Activated naive CD4-positive, alpha-beta T cell treated with anti-CD3 and anti-CD28 coated beads, Interleukin-2, amount 50 U/mL, for 16 hours (primary cell): ENCODE data around the gene CERCAM.

Source experiments
- DNase-seq: peaks from one replicate; pipeline ENCODE4 v3.0.0-alpha.2; 2020

The CERCAM gene, protein sequence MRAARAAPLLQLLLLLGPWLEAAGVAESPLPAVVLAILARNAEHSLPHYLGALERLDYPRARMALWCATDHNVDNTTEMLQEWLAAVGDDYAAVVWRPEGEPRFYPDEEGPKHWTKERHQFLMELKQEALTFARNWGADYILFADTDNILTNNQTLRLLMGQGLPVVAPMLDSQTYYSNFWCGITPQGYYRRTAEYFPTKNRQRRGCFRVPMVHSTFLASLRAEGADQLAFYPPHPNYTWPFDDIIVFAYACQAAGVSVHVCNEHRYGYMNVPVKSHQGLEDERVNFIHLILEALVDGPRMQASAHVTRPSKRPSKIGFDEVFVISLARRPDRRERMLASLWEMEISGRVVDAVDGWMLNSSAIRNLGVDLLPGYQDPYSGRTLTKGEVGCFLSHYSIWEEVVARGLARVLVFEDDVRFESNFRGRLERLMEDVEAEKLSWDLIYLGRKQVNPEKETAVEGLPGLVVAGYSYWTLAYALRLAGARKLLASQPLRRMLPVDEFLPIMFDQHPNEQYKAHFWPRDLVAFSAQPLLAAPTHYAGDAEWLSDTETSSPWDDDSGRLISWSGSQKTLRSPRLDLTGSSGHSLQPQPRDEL

DNA sequence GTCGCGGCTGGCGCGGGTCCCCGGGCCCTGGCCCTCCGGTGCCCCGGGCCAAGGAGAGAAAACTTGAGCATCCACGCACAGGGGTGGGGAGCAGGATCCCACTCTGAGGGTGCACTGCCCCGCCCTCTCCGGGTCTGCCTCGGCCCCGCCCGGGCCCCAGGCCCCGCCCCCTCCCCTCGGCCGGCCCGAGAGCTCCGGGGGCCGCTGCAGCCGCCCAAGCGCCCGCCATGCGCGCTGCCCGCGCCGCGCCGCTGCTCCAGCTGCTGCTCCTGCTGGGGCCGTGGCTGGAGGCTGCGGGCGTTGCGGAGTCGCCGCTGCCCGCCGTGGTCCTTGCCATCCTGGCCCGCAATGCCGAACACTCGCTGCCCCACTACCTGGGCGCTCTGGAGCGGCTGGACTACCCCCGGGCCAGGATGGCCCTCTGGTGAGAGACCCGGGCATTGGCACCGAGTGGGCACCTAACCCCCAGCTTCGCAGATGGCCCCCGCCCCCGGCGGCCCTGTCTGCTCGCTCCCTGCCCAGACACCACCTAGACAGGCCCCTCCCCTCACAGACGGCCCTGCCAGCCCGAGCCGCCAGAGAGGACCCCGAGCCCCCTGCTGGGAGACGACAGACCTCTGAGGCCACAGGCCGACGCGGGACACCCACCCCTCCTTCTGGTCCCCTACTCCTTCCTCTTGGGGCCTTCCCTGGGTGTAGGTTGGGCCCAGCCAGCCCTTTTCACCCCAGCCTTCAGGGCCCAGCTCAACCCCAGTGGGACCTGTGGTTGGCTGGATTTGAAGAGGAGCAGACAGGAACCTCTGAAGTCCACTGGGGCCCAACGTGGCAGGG is at the start of gene CERCAM:
CERCAM (plus strand) TSS at position 207 of the 831 bp plus-strand sequence; CDS start at position 228, 21 bp downstream.
- DNase-seq: peak; percentile 42

DNA sequence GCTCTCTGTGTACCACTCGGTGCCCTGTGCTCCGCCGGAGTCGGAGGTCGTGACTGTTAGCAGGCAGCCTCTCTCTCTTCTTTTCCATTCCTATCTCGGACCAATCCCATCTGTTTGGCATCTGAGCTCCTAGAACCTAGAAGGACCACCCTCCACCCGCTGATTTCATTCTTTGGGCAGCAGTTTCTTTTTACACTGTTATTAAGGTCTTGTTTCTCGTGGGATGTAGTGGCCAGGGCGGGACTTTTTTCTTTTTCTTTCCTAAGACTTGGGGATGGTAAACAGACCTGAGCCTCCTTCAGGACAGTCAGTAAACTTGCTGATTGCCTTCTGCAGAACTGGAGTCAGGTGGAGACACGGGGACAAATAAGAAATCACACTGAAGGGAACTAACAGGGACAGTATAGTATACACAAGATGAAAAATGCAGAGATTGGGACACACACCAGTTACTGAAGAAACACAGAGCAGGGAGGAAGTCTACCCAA is 49.0 kb upstream of the CERCAM start:
- DNase-seq: no peak

DNA sequence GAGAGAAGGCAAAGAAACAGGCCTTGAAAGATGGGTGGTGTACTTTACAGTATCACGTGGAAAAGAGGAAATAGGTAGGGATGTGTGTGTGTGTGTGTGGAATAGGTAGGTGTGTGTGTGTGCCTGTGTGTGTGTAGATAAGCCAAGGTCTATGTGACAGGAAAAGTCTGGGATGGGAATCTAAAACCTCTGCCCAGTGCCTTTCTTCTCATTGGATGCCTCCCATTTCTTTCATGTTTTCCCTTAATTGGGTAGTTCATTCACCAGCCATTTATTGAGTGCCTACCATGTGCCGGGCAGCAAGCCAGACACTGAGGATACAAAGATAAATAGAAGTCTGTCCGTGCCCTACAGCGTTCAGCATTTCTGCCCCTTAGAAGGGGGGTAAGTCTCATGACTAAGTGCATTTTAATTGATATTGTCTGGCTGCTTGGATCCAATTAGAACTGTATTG is 48.4 kb upstream of the CERCAM start:
- DNase-seq: no peak

DNA sequence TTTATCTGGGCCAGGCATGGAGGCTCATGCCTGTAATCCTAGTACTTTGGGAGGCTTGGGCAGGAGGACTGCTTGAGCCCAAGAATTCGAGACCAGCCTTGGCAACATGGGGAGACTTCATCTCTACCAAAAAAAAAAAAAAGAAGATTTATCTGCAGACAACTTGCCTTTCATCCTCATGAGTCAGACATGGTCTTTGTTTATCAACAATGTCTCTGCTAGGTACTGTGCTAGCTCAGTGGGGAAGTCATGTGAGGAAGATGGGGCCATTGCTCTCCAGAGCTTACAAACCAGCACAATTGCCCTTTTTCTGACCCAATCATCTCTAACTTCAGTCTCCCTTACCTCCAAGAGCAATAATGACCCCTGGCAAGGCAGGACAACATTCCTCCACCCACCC is 47.9 kb upstream of the CERCAM start:
- no peak for DNase-seq

DNA sequence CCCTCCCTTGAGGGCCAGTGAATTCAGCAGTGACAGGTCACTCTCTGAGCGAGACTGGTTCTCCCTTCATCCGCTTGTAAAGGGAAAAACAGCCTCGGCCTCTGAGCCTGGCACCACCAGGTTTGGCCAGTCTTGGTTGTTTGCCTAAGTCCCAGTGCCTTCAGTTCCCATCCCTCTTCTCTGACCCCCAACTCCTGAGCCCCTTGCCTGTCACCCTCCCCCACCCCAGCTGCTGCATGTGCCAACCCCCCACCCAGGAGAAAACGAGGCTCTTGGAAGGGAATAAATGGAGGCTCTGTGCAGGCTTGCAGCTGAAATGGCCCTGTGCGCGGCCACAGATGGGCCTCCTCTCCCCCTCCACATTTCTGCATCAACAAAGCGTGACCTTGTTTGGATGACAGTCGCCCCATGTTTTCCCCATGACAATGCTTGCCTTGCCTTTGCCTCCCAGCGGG is 46.4 kb upstream of the CERCAM start:
- no peak for DNase-seq

DNA sequence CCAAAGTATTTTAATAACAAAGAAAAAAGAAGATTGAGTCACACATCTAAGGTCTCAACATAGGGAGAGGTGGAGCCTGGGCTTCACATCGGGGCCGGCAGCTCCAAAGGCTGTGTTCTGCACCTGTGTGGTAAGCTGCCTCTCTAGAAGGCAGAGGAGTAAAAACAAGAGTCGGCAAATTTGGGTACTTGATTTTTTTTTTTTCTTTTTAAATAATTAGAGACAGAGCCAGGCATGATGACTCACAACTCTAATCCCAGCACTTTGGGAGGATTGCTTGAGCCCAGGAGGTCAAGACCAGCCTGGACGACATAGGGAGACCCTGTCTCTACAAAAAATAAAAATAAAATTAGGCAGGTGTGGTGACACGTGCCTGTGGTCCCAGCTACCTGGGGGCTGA is 44.8 kb upstream of the CERCAM start:
- DNase-seq: no peak

DNA sequence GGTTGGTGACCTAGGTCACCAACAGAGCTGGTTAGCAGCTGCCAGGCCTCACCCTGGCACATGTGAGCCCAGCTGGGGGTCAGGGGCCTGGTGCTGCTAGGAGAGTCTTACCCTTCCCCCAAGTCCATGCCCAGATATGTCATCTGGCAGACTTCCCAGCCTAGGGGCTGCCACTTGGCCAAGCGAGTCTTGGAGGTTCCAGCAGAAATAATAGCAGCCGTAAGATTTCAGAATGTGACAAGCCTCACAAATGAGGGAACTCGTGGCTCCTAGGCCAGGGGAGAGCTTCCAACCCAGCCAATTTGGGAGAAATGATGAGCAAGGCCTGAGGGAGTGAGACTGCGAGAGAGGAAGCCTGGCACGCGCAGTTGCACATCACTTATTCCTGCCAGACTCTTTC is 38.4 kb upstream of the CERCAM start:
- DNase-seq: no peak

DNA sequence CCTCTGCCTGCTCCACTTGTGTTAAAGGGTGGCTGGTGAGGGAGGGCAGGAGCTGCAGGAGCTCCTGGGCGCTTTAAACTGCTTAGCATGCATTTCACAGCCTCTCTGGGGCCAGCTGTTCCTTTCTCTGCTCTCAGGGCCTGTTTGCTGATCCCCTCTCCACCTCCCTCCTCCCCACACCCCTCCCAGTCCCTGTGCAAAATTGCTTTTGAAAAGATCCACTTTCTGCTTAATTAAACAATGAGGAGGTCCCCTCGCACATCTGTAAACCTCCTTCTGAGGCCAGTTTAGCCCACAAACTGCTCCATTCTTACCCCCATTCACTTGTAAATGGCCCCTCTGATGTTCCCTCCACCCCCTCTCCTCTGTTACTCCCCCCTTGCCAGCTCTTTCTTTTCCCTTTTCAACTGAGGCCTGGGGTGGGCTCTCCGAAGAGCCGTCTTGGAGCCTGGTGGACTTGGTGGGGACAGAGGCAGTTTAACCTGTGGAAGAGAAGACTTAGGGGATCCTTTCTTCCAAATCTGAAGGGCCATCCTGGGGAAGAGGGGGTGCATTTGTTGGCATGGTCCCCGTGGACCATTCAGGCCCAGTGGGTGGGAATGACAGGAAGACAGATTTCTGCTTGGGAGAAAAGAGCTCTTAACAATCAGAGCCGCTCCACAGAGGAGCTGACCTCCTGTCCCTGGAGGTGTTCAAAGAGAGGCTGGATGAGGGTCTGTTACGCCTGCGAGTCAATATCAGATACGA is 37.5 kb upstream of the CERCAM start:
- DNase-seq: no peak

DNA sequence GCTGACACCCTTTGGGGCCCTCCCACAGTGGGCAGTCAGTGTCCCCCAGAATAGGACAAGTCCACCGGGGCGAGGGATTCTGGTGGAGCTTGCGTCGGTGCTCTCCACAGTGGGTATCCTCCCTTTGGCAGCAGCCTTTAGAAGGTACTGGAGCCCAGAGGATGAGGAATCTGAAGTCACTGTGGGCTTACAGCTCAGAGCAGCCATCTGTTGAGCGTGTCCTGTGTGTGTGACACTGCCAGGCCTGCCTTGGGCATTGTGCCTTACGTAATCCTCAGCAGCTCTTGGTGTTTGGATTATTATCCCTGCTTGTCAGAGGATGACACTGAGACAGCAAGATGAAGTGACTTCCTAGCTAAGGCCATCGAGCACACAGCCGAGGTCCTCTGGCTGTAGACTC is 36.9 kb upstream of the CERCAM start:
- DNase-seq: no peak

DNA sequence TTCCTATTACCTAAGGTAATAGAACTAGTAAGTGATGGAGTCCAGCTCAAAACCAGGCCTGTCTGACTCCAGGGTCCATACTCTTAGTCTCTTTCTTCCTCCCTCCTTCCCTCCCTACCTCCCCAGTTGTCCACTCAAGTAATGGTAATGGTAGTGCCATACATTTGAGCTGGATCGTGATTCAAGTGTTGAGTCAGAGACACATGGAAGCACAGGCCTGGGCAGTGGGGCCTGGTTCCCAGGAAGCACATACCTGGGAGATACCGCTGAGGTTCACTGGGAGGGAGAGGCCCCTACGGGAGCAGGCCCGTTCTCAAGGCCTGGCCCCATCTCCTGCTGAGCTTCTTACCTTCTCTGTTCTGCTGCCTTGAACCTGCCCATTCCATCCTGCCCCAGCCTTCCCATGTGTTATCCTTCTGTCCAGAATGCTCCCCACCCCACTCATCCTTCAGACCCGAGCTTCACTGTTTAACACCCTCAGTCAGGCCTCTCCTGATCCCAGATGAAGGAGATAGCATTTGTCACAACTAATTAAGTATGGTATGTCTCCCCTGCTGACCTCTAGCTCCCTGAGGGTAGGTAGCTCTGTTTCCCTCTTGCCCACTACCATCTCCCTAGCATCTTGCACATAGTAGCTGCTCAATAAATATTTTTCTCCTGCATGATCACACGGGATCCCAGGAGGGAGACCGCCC is 35.7 kb upstream of the CERCAM start:
- no peak for DNase-seq

DNA sequence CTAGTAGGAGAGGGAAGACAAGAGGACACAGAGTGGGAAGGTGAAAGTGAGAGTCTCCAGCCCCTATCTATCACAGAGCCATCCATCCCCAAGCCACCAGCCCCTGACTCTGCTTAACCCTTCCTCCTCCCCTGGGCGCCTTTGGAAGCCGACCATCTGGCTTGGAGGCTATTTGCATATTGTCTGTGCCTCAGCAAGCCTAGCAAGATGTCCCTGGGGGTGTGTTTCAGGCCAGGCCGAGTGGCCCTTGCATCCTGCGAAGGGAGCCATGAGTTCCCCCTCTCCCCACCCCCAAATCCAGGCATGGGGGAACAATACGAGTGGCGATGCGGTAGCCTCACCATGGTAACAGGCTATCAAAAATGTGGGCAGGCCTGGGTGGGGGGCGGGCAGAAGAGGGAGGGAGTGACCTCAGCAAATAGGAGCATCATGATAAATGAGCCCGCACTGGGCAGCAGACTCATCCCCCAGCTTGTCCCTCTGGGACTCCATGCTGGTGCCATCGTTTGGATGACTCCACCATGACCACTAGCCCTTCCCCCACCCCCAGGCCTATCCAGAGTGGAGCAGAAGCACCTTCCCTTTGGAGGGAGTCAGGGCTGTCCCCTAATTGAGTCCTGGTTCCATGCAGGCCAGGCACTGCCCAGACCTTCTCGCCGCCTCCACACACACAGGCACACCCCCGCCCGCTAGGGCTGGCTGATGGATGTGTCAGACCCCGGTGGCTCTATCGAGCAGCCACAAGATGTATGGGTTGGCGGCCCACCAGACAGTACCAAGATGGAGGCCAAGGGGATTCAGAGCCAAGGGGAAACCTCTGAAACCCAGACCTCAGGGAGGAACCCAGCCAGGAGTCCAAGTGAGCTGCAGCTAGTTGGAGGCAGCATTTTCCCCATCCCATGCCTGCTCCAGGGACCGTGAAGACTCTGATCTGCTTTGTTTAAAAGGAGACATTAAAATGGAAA is 34.9 kb upstream of the CERCAM start:
- DNase-seq: no peak

DNA sequence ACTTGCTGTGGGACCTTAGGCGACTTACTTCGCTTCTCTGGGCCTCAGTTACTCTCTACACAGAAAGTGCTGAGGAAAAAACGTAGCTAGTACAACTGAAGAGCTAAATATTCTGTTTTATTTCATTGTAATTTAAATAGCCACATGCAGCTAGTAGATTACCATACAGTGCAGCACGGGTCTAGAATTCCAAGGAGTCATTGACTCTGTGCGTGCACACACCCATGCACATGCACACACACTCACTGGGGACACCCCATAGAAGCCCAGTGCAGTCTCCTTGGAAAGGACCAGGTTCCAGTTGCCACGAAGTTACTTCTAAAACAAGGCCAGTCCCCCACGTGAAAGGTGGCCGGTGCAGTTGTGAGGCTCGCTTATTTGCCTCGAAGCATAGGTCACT is 32.5 kb upstream of the CERCAM start:
- no peak for DNase-seq

DNA sequence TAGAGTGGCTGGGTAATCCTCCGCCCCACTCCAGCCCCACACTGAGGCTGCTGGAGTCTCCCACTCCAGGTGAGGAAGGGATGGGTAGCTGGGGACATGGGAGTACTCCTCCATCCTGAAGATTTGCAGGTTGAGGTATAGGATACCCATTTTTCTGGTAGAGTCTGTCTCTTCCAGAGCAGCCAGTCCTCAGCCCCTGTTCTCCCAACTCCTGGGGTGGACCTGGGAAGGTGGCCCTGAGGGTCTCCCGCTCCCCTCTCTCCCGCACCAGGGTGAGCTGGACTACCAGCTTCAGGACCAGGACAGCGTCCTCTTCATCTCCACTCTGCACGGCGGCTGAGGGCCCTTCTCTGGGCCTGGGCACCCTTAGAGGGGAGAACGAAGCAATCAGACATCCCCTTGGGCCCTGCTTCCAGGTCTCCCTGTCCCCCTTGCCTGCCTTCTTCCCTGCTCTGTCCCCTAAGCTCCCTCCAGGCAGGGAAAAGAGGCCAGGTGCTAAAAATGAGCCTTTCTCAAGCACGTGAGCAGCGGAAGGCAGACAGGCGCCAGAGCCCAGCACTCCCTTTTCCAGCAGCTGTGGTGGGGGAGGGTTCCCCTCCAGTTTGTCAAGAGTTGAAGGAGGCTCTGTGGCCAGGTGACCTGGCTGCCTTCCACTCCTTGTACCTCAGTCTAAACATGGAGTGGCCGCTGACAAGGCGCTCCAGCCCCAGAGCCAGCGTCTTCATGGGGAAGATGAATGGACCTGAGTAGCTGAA is 31.1 kb upstream of the CERCAM start:
- DNase-seq: no peak

DNA sequence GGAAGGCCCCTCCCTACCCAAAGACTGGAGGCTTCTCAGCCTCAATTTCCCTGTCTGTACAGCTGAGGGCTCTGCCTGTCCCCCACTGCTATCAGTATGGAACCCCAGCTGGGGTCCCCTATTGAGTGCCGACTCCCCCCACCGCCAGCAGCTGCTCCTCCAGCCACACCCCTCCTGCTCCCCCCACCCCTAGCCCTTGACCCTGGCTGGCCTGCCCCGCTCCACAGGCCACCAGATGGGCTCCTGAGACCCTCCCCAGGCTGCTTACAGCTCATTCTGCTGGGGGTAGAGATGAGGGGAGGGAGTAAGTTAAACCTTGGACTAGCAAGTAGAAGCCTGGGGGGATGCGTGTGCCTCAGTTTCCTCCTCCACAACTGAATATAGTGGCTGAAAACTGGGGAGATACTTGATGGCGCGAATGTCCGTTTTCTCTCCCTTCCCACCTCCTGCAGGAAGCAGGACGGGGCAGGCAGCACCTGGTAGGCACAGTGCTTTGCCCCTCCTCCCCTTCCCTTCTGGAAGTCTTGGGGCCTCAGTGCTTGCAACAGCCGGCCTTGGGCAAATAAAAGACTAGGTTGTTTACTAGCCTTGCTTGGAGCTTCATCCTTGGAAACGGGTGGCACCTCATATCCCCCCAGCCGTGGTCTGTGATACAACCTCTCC is 30.4 kb upstream of the CERCAM start:
- DNase-seq: no peak

DNA sequence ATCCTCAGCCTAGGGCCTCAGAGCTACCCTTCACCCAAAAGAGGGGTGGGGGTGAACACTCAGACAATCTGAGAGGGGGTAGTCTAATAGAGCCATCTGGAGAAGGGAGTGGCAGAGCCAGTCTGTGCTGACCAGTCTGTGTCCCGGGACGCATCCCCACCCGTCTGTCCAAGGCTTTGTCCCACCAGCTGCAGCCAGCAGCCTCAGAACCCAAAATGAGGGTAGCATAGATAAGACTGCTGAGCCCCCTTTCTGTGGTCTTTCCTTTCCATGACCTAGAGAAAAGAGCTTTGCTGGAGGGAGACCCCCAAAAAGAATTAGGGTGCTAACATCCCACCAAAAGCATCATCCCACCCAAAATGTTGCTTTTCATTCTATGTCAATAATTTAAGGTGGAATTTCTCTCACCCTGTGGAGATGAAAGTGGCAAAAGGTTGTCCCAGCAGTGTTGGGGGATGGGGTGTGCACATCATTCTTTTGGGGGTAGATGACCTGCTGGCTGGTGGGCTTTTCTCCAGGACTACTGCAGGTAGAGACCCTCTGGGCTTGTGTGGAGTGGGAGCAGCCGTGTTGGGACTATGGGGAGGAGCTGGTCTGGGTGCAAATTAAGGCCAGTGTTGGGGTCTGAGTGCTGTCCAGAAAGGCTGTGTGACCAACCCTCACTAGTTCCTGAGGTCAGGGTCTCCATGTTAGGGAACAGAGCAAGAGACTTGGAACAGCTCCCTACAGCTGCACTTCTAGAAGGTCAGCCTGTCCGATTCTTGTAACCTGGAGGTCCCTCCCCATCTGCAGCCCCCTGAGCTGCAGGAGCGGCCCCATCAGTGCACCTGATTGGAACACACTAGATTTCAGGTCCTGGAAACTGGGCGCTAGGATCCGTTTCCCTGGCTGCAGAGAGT is 29.6 kb upstream of the CERCAM start:
- DNase-seq: no peak

DNA sequence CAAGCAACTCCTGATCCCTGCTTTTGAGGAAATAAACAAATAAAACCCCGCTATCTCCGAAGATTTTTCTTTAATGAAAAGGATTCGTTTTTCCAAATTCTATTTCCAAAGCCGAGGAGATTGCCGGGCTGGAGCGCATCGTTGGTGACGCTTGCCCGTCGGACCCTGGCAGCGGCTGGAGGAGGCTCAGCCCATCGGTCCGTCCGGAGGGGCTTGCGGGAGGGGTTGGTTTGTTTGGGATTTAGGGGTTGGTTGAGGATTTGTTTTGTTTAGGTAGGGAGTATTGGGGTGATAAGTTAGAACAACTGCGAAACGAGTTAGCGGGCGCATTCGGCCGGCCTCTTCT is 28.7 kb upstream of the CERCAM start:
- no peak for DNase-seq

DNA sequence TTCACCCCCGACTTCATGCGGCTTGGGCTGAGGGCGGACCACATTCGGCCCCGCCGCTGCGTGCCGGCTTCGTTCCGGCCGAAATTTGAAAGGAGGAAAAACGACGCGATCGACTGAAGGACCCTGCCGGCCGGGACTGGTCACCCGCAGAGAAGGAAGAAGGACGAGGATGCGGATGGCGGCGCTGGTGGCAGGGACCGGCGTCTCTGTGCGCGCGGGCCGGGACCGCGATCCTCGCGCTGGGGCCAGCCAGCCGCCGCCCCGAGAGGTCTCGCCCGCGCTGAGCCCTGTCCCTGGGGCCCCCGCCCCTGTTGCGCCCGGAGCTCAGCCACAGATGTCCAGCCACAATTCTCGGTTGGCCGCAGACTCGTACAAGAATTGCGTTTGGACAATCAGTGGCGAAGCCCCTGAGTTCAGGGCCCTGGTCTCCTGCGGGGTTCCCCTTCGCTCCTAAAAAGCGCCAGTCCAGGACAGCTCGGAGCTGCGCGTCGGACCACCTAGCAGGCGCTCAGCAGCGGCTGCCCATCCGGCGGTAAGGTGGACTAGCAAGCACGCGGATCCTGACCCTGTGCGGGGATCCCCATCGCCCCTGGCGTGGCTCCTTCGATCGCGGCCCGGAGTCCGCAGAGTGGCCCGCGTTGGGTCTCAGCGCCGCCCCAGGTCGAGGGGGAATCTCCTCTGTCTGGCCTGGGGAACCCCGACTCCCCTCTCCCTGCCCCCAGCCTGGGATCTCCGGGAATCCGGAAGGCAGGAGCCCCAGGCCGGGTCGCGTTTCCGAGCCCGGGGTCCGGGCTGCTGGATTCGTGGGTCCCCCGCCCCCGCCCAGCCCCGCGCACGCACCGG is 28.1 kb upstream of the CERCAM start:
- DNase-seq: no peak
